ENCODE measurements around the gene THAP7. TPM values are rescaled to one million over a fixed set of nuclear protein-coding genes. Genes with fewer than 3 reads are reported as not detected.

THAP7 gene
- total RNA-seq, 1 donor from 2014 or later = 17.8 TPM

- TF ChIP-seq, protein P1, sequence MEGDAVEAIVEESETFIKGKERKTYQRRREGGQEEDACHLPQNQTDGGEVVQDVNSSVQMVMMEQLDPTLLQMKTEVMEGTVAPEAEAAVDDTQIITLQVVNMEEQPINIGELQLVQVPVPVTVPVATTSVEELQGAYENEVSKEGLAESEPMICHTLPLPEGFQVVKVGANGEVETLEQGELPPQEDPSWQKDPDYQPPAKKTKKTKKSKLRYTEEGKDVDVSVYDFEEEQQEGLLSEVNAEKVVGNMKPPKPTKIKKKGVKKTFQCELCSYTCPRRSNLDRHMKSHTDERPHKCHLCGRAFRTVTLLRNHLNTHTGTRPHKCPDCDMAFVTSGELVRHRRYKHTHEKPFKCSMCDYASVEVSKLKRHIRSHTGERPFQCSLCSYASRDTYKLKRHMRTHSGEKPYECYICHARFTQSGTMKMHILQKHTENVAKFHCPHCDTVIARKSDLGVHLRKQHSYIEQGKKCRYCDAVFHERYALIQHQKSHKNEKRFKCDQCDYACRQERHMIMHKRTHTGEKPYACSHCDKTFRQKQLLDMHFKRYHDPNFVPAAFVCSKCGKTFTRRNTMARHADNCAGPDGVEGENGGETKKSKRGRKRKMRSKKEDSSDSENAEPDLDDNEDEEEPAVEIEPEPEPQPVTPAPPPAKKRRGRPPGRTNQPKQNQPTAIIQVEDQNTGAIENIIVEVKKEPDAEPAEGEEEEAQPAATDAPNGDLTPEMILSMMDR (IDR thresholded peaks at IDR 0.05; ENCODE audit: borderline replicate concordance) = no peak
- Histone ChIP-seq H3K27me3 (ENCODE audit: low read depth) (no peaks in the 10 kb centered on the region), H3K36me3 (peaks cover 66% of the 10 kb centered on the region), H3K4me3 (no peak overlapping the region), H3K9me3 (replicated peaks) (no peaks in the 10 kb centered on the region), H3K4me1 (no peaks in the 10 kb centered on the region), H3K27ac (replicated peaks) (no peak overlapping the region)
- DNase-seq = no peak
- intact Hi-C loops (cut with micrococcal nuclease) = no loop called here
These were observed 9.9 kb downstream of the THAP7 start for GRCh38 chr22:20992056-20992442.

DNA sequence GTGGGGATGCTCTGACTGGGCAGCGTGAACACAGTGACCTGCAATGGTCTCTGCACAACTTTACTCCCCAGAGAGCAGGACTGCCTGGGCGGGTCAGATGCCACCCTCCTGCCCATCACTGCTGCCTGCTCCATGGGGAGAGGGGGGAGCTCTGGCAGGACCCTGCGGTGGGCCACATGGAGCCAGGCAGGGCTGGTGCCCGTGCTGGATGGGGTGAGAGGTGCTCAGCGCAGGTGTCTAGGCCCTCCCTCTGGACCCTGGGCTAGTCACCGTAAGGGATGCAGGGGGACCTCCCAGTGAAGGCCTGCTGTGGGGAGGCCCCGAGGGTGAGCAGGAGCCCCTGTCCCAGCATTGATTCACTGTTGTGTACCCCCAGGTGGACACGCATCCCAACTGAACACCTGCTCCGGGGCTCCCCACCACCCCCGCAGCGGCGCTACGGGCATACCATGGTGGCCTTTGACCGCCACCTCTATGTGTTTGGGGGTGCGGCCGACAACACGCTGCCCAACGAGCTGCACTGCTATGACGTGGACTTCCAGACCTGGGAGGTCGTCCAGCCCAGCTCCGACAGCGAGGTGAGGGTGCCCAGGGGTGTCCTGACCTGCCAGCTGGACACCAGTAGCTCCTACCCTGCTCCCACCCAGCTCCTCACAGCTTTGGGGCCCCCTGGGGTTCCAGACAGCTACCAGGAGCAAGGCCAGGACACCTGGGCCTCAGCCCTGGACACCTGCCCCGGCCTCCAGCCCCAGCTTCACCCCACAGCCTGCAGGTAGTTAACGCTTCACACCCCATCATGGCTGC, 10.5 kb downstream of the THAP7 start:
- intact Hi-C loops (cut with micrococcal nuclease) = no loop called here
- DNase-seq = no peak
- TF ChIP-seq, protein P1 (IDR thresholded peaks at IDR 0.05; ENCODE audit: borderline replicate concordance) = no peak
- Histone ChIP-seq H3K9me3 (replicated peaks) (no peaks in the 10 kb centered on the region), H3K27ac (replicated peaks) (no peak overlapping the region), H3K4me3 (no peak overlapping the region), H3K4me1 (no peaks in the 10 kb centered on the region), H3K36me3 (peaks cover 70% of the 10 kb centered on the region), H3K27me3 (ENCODE audit: low read depth) (no peaks in the 10 kb centered on the region)

GRCh38 chr22:20990184-20991180, 11.4 kb downstream of the THAP7 start:
- no peak overlapping the region for H3K4me3 ChIP-seq
- DNase-seq = no peak
- no peak overlapping the region for H3K27ac ChIP-seq (replicated peaks)
- H3K27me3 ChIP-seq (ENCODE audit: low read depth) = no peaks in the 10 kb centered on the region
- peaks cover 73% of the 10 kb centered on the region for H3K36me3 ChIP-seq
- H3K9me3 ChIP-seq (replicated peaks) = no peaks in the 10 kb centered on the region
- no peaks in the 10 kb centered on the region for H3K4me1 ChIP-seq
- intact Hi-C loops (cut with micrococcal nuclease) = no loop called here
- TF ChIP-seq, protein P1 (IDR thresholded peaks at IDR 0.05; ENCODE audit: borderline replicate concordance) = no peak

GRCh38 chr22:20989323-20990138, 12.4 kb downstream of the THAP7 start:
- no peak overlapping the region for H3K27ac ChIP-seq (replicated peaks)
- no peak for DNase-seq
- H3K4me1 ChIP-seq = no peaks in the 10 kb centered on the region
- TF ChIP-seq, protein P1 (IDR thresholded peaks at IDR 0.05; ENCODE audit: borderline replicate concordance) = no peak
- H3K36me3 ChIP-seq = peaks cover 67% of the 10 kb centered on the region
- no peaks in the 10 kb centered on the region for H3K9me3 ChIP-seq (replicated peaks)
- no peaks in the 10 kb centered on the region for H3K27me3 ChIP-seq (ENCODE audit: low read depth)
- H3K4me3 ChIP-seq = no peak overlapping the region
- intact Hi-C loops (cut with micrococcal nuclease) = no loop called here
